Measurements from ENCODE around the gene FASN.

FASN gene

DNA sequence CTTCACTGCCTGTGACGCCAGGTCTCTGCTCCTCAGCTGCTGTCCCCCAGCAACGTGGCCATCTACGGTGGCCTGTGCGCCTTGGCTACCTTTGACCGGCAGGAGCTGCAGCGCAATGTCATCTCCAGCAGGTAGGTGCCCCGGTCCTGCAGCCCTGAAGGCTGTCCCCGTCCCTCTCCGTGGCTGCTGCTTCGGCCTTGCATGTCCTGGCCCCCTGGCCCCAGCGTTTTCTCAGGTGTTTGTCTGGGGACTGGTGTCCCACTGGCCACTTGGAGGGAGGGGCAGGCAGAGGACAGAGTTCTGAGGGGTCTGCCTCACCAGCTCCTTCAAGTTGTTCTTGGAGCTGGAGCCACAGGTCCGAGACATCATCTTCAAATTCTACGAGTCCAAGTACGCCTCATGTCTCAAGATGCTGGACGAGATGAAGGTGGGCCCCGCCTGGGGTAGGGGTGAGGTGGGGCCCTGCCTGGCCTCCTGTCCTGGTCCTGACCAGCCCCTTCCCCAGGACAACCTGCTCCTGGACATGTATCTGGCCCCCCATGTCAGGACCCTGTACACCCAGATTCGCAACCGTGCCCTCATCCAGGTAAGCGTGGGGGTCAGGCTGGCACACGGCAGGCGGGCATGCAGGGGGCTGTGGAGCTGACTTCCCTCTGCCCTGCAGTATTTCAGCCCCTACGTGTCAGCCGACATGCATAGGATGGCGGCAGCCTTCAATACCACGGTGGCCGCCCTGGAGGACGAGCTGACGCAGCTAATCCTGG is 41.9 kb downstream of the FASN start:
- DNase-seq: no peak

DNA sequence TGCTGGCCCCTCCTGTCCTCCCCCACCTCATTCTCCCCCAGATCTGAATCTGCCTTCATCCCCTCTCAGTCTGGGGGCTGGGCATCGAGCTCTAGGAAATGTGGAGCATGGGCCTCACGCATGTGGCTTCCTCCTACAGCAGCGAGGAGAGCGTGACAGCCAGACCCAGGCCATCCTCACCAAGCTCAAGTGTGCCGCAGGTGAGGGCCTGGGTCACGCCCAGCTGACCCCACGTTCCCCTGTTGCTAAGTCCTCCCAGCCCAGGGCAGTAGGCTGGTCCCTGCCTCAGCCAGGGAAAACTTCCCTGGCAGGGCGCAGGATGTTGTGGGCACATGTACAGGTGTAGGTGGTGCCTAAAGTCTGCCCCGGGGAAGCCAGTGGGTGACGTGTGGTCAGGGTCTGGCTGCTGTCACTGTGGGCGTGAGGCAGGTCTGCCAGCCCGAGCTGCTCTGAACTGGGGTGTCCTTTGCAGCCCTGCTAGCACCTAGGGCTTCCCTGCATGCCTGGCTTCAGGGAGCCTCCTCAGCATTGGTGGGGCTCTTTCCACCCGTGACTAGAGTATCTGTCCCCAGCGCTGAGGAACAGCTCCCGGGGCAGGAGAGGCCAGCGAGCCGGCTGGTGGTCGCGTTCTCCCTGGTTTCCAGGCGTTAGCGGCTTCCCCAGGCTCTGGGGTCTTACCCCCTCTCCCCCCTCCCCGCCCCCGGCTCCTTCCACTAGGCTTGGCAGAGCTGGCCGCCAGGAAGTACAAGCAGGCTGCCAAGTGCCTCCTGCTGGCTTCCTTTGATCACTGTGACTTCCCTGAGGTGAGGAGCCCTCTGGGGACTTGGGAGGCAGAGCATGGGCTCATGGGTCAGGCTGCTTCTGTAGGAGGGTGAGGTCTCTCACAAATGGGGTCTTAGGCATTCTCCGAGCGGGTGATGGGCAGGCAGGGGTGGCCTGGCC is 42.7 kb downstream of the FASN start:
- no peak for DNase-seq

DNA sequence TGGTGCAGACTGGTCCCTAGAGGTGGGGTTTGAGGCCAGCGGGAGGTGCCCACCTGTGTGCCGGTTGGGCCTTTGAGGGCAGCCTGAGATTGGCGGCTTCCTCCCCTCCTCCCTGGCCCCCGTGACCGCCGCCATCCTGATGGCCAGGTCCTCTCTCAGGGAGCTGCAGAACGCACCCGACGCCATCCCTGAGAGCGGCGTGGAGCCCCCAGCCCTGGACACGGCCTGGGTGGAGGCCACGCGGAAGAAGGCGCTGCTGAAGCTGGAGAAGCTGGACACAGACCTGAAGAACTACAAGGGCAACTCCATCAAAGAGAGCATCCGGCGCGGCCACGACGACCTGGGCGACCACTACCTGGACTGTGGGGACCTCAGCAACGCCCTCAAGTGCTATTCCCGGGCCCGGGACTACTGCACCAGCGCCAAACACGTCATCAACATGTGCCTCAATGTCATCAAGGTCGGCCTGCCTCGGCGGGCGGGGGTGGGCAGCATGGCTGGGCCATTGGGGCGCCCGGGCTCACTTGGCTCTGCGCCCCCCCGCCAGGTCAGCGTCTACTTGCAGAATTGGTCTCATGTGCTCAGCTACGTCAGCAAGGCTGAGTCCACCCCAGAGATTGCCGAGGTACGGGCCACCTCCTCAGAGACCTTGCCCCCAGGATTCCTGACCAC is 43.5 kb downstream of the FASN start:
- DNase-seq: no peak

DNA sequence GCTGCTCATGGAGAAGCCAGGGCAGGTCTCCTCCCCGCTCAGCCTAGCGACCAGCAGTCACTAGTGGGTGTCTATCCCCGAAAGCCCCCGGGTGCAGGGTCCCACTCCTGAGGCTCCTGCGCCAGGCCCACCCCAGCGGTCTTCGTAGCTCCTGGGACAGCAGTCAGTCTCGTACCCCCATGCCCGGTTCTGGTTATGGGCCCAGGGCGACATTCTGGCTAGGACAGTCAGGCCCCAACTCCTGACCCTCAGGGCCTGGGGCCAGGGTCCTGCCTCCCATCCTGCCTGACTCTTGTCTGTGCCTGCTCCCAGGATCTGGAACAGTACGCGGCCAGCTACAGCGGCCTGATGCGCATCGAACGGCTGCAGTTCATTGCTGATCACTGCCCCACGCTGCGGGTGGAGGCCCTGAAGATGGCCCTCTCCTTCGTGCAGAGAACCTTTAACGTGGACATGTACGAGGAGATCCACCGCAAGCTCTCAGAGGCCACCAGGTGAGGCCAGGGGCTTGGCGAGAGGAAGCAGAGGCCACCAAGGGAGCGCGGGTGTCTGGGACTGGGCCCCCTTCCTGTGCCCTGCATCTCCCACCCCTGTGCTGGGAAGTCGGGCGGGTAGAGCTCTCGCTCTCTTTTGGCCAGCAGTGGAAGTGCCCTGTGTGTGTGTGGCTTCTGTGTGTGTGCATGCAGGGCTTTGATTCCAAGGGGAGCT is 44.3 kb downstream of the FASN start:
- no peak for DNase-seq

DNA sequence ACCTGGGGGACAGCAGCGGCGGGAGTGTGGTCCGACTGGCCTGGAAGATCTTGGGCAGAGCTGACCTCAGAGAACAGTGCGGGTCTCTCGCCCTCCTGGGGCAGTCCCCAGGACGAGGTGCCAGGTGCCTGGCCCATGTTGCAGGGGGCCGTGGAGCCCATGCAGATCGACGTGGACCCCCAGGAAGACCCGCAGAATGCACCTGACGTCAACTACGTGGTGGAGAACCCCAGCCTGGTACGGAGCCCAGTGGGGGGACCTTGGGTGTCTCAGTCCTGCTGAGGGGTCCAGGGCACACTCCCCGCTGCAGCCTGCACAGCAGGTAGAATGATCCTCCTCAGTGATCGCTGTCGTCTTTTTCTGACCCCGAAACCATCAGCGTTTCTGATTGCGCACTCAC is 44.9 kb downstream of the FASN start:
- no peak for DNase-seq

- DNase-seq: no peak
Measured at GRCh38 chr17:82052638-82053059, 45.4 kb downstream of the FASN start.

DNA sequence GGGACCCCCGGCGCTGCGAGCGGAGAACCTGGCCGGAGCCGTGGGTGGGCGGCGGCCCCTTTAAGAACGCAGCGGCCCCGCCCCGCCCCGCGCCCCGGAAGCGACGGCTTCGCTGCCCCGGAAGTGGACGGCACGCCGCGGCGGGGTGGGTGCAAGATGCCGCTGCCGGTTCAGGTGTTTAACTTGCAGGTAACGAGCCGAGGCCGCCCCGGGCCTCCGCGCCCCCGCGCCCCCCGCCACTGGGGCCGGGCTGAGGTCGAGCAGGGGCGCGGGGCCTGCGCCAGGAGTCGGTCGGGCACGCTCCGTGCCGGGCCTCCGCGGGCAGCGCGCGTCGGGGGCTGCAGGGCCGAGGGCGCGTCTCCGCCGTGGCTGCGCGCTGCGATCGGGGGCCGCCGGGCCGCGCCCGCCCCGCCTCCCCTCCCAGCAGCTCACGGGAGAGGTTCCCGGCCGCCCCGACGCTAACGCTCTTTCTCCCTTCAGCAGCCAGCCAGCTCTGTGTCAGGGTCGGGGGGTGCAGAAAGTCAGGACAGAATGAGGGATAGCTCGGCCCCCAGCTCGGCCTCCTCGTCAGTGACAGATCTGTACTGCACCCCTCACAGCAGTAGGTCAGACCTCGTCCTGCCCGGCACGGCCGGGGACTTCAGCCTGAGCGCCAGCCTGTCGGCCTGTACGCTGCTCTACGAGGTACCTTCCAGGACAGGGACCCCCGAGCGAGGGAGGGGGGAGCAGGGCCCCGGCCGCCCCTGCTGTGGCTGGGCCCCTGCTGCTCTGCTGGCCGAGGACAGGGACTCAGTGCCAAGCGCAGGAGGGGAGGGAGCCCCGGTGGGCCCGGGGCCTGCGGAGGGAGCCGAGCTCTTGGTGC is 46.0 kb downstream of the FASN start, which contains the start of the genes GPS1 and RFNG:
Gene GPS1 (plus strand): TSS at position 123 of the 862 bp plus-strand sequence. CDS start 34 bp downstream, at position 157.
Gene RFNG (minus strand): TSS at position 36 of the 862 bp plus-strand sequence. CDS start 45 bp downstream, outside the sequence.
- peak; percentile 62 to 82 (median 74) for DNase-seq

- DNase-seq: peak in 1 of 5 donors; percentile 5
Measured at GRCh38 chr17:82050761-82051641, 47.0 kb downstream of the FASN start.

DNA sequence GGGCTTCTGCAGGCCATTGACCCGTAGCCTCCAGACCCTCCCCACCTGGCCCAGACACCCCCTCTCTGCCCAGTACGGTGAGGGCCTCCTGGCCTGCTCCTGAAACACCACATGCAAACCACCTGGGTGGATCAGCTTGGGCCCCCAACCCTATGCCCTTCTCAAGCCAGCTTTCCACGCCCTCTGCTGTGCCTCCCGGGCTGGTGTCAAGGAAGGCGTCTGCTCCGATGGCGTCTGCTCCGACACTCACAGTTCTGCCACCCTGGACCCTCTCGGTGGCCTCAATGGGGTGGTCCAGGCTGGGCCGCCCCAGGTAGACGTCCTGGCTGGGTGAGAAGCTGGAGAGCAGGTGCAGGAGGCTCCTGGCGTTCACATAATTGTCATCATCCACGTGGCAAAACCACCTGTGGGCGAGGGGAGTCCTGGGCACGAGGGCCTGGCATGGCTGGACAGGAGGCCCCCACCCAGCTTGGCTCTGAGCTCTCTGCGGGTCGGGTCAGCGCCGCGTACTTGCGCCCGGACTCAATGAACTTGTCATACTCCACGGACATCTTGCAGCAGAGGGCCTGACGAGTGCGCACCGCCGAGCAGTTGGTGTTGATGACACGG is 47.8 kb downstream of the FASN start:
- peak in 1 of 5 donors; percentile 5 for DNase-seq

DNA sequence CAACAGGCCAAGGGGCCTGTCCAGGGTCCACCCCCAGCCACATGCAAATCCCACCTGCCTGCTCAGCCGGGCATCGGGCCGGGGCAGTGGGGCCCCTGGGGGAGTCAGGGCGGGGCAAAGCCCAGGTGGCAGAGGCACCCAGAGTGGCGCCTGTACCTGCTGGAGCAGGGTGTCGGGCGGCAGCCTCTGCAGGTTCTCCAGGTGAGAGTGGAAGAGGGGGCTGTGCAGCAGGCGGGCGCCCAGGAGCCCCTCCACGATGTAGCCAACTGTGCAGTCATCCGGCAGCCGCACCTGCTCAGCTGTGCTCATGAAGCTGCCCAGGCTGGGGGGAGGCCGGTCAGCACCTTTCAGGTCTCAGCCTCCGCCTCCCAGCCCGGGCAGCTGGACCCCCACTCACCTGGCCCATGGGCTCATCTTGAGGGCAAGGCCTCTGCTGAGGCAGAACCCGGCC is 48.5 kb downstream of the FASN start:
- DNase-seq: peak in 1 of 5 donors; percentile 4

DNA sequence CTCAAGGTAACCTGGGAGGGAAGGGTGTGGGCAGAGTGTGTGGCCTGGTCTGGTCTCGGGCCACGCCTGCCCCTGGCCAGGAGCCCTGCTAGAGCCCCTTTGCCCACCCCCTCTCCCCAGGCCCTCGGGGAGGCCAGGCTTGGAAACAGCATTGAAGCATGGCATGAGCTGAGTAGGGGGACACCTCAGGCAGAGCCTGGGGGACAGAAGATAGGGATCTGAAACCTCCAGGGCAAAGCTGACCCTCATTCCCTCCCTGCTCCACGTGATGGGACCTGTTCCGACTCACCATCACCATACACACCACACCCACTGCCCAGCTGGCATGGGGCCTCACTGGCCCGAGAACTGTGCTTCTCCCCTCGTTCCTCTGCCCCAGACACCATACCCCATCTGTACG is 48.9 kb downstream of the FASN start:
- no peak for DNase-seq

- DNase-seq: no peak
Measured at GRCh38 chr17:82048571-82048971, 49.5 kb downstream of the FASN start.

GRCh38 chr17:82047914-82048570 is 50.0 kb downstream of the FASN start:
- peak in 1 of 5 donors; percentile 1 for DNase-seq

DNA sequence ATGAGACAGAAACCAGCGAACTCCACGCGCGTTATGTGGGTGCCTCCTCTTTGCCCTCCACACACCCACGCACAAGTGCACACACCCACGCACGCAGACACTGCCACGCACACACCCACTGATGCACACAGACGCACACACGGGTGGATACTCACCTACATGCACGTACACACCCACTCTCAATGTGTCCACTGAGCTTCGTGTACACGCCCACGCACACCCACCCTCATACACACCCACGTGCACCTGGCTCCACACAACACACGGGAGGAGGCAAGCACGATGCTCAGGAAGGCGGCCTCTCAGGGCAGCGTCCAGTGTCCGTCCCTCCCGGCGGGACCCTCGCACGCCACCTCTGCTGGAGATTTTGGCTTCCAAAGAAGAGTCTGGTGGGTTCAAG is 50.7 kb downstream of the FASN start:
- DNase-seq: peak in 1 of 5 donors; percentile 1

GRCh38 chr17:82046903-82047302 is 51.1 kb downstream of the FASN start:
- no peak for DNase-seq

GRCh38 chr17:82045936-82046484 is 52.0 kb downstream of the FASN start:
- no peak for DNase-seq

DNA sequence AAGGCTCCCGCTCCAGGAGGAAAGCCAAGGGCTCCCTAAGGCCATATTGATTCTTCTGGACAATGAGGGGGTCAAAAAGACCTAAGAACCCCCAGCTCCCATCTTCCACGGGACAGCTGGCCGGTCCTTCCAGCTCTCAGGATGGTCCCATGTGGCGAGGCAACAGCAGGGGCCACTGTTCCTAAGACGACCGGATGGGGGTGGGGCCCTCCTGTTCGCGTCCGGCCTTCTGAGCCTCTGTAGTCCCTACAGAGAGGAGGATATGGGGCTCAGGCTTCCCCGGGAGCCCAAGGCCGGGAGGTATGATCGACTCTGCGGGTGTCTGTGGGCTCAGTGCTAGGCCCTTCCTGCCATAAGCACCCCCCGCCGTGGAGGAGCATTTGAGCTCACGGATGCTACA is 54.5 kb downstream of the FASN start:
- DNase-seq: no peak

GRCh38 chr17:82042649-82043048 is 55.4 kb downstream of the FASN start:
- no peak for DNase-seq
